Measurements from ENCODE around the gene KCNQ5.
"Not testable (repeated sequence)": the region's sequence is repeated elsewhere in the genome, so short reads cannot be mapped to it uniquely, and the experiment has no call there.

The KCNQ5 gene

GRCh38 chr6:72856801-72857200 lies 234.9 kb downstream of the KCNQ5 start:
- no peak for FAIRE-seq

- no peak for FAIRE-seq
Observed at GRCh38 chr6:72857791-72858585, 236.1 kb downstream of the KCNQ5 start.

DNA sequence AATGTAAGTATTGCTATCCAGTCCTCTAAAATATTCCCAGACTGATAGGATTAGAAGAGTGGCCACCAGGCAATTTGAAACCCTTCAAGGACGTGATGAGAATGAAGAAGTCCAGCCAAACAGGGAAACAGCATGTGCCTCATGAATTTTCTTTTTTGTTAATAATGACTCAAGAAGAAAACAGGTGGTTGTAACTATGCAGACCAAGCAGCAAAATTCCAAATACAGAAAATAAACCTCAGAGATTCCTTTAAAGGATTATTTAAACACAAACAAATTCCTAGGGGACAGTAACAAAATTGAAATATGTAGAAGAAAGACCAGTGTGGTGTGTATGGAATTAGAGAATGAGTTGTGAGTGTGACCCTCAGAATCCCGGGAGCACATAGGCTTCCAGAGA lies 239.2 kb downstream of the KCNQ5 start:
- FAIRE-seq, result no peak

GRCh38 chr6:72861935-72862432 lies 240.1 kb downstream of the KCNQ5 start:
- FAIRE-seq, result no peak

- no peak for FAIRE-seq
Observed at GRCh38 chr6:72863131-72863530, 241.3 kb downstream of the KCNQ5 start.

- no peak for FAIRE-seq
Observed at GRCh38 chr6:72864236-72864635, 242.4 kb downstream of the KCNQ5 start.

DNA sequence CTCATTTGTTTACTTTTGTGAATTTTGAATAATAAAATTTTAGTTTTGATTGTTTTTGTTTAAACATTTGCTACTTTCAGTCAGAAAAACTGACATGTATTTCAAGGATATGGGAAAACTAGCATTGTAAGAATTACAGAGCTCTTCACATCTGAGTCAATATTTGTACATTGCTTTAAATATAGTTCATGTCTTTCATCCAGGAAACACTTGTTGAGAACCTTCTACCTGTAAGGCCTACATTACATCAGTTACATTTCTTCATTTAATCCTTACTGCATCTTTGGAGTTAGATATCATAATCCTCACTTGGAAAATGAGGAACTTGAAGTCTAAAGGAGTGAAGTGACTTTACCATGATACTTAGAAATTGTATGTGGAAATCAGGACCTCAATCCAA lies 242.9 kb downstream of the KCNQ5 start:
- no peak for FAIRE-seq

- no peak for FAIRE-seq
Observed at GRCh38 chr6:72865467-72865866, 243.6 kb downstream of the KCNQ5 start.

DNA sequence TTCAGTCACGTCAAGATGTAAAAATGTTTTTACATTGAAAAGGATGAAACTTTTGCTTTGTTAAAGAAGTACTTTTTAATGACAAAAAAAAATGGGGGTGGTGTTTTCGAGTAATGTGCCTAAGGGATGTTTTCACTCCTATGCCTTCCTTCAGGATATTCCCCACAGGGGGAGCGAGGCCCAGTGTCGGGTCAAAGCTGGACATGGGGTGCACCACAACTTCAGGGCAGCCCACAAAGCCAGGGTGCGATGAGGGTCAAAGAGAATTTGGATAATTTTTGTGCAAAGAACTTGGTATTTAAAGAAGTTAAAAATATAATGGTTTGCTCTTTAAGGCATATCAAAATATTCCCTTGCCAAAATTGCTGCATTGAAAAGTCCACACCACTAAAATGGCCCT lies 247.8 kb downstream of the KCNQ5 start:
- no peak for FAIRE-seq

DNA sequence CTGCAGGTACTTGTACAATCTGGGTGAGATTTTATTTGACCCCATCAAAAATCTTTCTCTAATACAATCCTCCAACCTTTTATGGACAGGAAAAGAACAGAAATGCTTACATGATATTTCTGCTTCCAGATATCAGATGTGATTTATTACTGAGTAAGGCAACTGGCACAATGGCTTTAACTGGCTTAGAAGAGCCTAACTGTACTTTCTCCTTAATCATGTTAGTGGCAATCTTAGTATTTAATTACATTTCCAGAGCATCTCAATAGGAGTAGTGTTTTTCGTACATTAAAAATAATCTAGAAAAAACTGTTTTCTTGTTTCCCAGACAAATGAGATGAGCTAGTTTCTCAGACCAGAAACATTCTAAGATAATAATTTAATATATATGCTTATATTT lies 251.6 kb downstream of the KCNQ5 start:
- FAIRE-seq, result no peak

- no peak for FAIRE-seq
Observed at GRCh38 chr6:72876256-72876655, 254.4 kb downstream of the KCNQ5 start.

DNA sequence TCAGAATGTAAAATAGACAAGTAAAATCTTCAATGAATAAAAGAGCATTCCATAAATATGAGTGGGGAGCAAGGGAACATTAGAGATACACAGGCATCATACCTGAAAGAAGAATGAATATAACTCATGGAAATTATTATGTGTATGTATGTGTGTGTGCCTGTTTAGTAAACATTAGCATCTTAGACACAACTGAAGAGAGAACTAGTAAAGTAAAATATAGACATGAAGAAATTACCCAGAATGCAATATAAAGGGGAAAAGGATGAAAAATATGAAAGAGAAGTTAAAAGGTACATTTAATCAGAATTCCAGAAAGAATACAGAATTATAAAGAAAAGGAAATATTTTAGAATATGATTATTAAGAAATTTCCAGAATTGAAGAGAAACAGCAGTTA lies 264.3 kb downstream of the KCNQ5 start:
- no peak for FAIRE-seq

- FAIRE-seq, result no peak
Observed at GRCh38 chr6:72890233-72890632, 268.4 kb downstream of the KCNQ5 start.

DNA sequence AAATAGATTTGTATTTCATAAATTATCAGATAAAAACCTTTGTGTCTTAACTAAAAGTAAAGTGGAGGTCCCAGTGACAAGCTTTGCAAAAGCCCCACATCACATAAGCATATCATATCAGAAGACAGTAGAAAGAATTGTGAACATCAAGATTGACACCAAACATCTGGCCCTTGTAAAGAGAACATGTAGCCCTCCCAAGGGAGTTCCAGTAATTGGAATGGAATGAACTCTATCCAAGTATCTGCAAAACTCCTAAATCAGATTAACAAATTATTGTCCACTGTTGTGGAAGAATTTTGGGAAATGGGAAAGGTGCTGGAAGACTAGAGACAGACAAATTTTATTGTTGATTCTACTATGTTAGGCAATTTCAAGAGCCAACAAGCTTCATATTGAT lies 268.8 kb downstream of the KCNQ5 start:
- FAIRE-seq, result no peak

GRCh38 chr6:72892901-72893300 lies 271.0 kb downstream of the KCNQ5 start:
- no peak for FAIRE-seq

DNA sequence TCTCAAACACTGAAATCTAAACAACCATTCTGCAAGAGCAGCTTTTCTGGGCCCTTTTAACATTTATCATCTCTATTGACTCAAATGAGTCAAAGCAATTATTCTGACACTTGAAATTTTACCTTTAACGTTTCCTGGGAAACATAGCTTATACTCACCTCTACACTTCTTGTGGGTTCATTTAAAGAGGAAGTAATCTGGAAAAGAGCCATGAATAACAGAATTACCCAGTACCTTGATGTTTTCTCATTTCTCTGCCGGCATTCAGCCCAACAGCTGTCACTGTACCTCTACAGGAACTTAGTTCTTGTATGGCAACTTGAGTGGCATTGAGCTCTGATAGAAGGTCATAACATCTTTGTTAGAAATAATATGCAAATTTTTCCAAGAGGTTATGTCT lies 272.2 kb downstream of the KCNQ5 start:
- FAIRE-seq, result no peak

DNA sequence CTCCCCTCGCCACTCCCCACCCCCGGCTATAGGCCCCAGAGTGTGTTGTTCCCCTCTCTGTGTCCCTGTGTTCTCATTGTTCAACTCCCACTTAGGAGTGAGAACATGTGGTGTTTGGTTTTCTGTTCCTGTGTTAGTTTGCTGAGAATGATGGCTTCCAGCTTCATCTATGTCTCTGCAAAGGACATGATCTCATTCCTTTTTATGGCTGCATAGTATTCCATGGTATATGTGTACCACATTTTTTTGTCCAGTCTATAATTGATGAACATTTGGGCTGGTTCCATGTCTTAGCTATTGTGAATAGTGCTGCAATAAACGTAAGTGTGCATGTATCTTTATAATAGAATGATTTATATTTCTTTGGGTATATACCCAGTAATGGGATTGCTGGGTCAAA lies 276.4 kb downstream of the KCNQ5 start:
- not testable (repeated sequence) for FAIRE-seq

- FAIRE-seq, result no peak
Observed at GRCh38 chr6:72905705-72906478, 284.0 kb downstream of the KCNQ5 start.

- FAIRE-seq, result no peak
Observed at GRCh38 chr6:72911463-72912155, 289.7 kb downstream of the KCNQ5 start.

GRCh38 chr6:72913797-72914196 lies 291.9 kb downstream of the KCNQ5 start:
- FAIRE-seq, result no peak

DNA sequence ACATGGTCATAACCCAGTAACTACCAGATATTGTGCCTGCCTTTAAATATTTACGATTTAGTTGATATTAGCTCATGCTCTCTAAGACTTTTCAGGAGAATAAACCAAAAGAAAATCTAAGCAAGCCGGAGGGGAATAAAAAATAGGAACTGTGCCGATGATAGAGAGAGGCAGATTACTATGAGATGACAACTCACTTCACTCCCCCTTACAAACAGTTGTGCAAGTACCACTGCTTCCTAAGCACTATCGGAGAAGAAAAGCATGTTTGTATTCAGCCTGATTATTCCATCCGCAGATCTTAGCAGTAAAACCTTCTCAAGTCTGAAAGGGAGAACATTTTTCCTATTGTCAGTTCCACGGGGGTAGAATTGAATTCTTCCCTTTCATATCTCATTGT lies 294.4 kb downstream of the KCNQ5 start:
- no peak for FAIRE-seq

- FAIRE-seq, result no peak
Observed at GRCh38 chr6:72916906-72917305, 295.0 kb downstream of the KCNQ5 start.

DNA sequence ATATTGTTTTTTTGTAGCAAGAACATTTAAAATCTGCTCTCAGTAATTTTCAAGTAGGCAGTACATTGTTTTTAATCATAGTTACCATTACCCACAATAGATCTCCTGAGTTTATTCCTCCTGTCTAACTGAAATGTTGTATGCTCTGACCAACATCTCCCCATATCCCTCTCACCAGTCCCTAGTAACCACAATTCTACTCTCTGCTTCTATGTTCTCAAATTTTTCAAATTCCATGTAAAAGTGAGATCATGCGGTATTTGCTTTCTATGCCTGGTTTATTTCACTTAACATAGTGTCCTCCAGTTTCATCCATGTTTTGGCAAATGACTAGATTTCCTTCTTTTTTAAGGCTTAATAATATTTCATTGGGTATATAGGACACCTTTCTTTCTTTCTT lies 300.5 kb downstream of the KCNQ5 start:
- no peak for FAIRE-seq

DNA sequence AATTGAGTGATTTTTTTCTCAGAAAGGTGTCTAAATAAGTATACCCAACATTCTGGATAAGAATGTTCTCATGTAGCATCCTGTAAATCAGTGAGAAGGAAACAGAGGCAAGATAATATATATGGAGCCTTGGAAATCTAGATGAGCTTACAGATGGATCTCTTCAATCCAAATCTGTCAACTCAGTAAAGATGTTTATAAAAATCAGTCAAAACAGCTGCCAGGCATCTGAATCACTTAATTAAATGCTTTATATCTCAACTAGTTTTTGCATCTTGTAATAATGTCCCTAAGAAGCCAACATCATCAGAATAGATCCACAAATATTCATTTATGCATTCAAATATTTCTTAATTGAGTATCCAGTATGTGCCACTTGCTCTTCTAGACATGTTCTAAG lies 303.3 kb downstream of the KCNQ5 start:
- no peak for FAIRE-seq

All from A204.1 (cell line).